ENCODE data around the gene KCNQ4. TPM values are rescaled to one million over a fixed set of nuclear protein-coding genes. Genes with fewer than 3 reads are reported as not detected.

KCNQ4 gene
- total RNA-seq, 5 donors from 2014 or later (not counting 1 experiment from before 2014, with no cell fraction given): 0.10 to 0.35 (median 0.26) TPM

GRCh38 chr1:40746344-40747090 lies 37.1 kb upstream of the KCNQ4 start:
- Mint-ChIP-seq H3K4me1 (peaks cover 19 to 36% (median 36%) of the 10 kb centered on the region in 3 donors), H3K4me3 (no peak overlapping the region), H3K9me3 (no peaks in the 10 kb centered on the region), H3K27ac (no peak overlapping the region), H3K27me3 (no peaks in the 10 kb centered on the region), H3K36me3 (peaks cover 63% of the 10 kb centered on the region)
- Histone ChIP-seq H3K4me3 (ENCODE audit: control insufficient read depth in 1 of 2, extremely low read depth in 1 of 2, low read length in 1 of 2) (no peak overlapping the region), H3K27ac (ENCODE audit: low read length) (no peak overlapping the region), H3K4me1 (ENCODE audit: control insufficient read depth in 1 of 2, extremely low read depth in 1 of 2, insufficient read depth in 2 of 2, low read length in 2 of 2) (no peaks in the 10 kb centered on the region), H3K36me3 (ENCODE audit: control insufficient read depth in 2 of 2, extremely low read depth in 1 of 2, insufficient read depth in 1 of 2, low read length in 1 of 2) (peaks cover 0 to 47% of the 10 kb centered on the region in 2 donors), H3K27me3 (replicated peaks in 1 of 2; ENCODE audit: control insufficient read depth in 2 of 2, extremely low read depth in 1 of 2, insufficient read depth in 2 of 2, low read length in 1 of 2) (no peaks in the 10 kb centered on the region), H3K9me3 (no peaks in the 10 kb centered on the region)
- ATAC-seq (replicated peaks in 1 of 4) (no peak), DNase-seq (no peak)
- no CpG with 5 or more reads among the region's 2 CpGs for WGBS (ENCODE audit: insufficient coverage)
- POLR2A ChIA-PET: interaction anchor here in 1 of 2 donors (0.5 kb wide), 1 partner anchor 9 kb away, joined by 4 read pairs; no protein-coding TSS in a partner anchor
- CTCF ChIA-PET: interaction anchor here in 1 of 2 donors (1.3 kb wide), 1 partner anchor 22 kb away, joined by 3 read pairs; no protein-coding TSS in a partner anchor

GRCh38 chr1:40748841-40749718 lies 34.5 kb upstream of the KCNQ4 start:
- Mint-ChIP-seq H3K27me3 (no peaks in the 10 kb centered on the region), H3K27ac (no peak overlapping the region), H3K4me1 (peaks cover 7 to 29% (median 24%) of the 10 kb centered on the region in 3 donors), H3K4me3 (no peak overlapping the region), H3K36me3 (peaks cover 58% of the 10 kb centered on the region), H3K9me3 (no peaks in the 10 kb centered on the region)
- Histone ChIP-seq H3K27ac (ENCODE audit: low read length) (no peak overlapping the region), H3K9me3 (no peaks in the 10 kb centered on the region), H3K27me3 (replicated peaks in 1 of 2; ENCODE audit: control insufficient read depth in 2 of 2, extremely low read depth in 1 of 2, insufficient read depth in 2 of 2, low read length in 1 of 2) (no peaks in the 10 kb centered on the region), H3K36me3 (ENCODE audit: control insufficient read depth in 2 of 2, extremely low read depth in 1 of 2, insufficient read depth in 1 of 2, low read length in 1 of 2) (peaks cover 0 to 59% of the 10 kb centered on the region in 2 donors), H3K4me1 (ENCODE audit: control insufficient read depth in 1 of 2, extremely low read depth in 1 of 2, insufficient read depth in 2 of 2, low read length in 2 of 2) (no peaks in the 10 kb centered on the region), H3K4me3 (ENCODE audit: control insufficient read depth in 1 of 2, extremely low read depth in 1 of 2, low read length in 1 of 2) (no peak overlapping the region)
- WGBS (ENCODE audit: insufficient coverage): 100% methylated on average over 1 of the region's 5 CpGs
- POLR2A ChIA-PET: no interaction called here
- CTCF ChIA-PET: interaction anchor here in 1 of 2 donors (0.6 to 1.3 kb wide), 2 partner anchors 10 to 178 kb away, joined by 3 read pairs; no protein-coding TSS in a partner anchor
- no peak for ATAC-seq (replicated peaks in 1 of 4)
- no peak for DNase-seq

DNA sequence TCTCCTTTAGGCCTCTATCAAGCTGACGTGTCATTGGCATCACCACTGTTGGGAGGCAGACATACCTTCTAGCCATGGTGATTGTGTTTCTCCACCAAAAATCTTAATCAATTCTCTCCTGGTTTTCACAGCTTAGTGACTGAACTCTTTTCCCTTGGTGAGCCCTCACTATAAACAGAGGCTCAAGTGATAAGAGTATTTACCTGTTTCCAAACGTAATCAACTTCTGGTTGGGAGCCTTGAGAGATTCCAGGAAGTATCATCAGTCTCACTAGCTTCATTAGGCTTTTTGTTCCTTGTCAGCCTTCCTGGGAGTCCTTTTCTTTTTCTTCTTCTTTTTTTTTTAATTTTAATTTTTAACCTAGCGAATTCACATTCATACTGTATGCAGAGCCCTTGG lies 33.8 kb upstream of the KCNQ4 start:
- H3K27ac Mint-ChIP-seq: no peak overlapping the region
- H3K36me3 ChIP-seq (ENCODE audit: control insufficient read depth in 2 of 2, extremely low read depth in 1 of 2, insufficient read depth in 1 of 2, low read length in 1 of 2): peaks cover 0 to 66% of the 10 kb centered on the region in 2 donors
- peaks cover 7 to 24% (median 18%) of the 10 kb centered on the region in 3 donors for H3K4me1 Mint-ChIP-seq
- ATAC-seq (replicated peaks in 1 of 4): no peak
- no peaks in the 10 kb centered on the region for H3K9me3 ChIP-seq
- peaks cover 62% of the 10 kb centered on the region for H3K36me3 Mint-ChIP-seq
- H3K27me3 ChIP-seq (replicated peaks in 1 of 2; ENCODE audit: control insufficient read depth in 2 of 2, extremely low read depth in 1 of 2, insufficient read depth in 2 of 2, low read length in 1 of 2): no peaks in the 10 kb centered on the region
- CTCF ChIA-PET: interaction anchor here in 1 of 2 donors (0.6 kb wide), 1 partner anchor 17 kb away, joined by 7 read pairs; no protein-coding TSS in a partner anchor
- H3K4me3 ChIP-seq (ENCODE audit: control insufficient read depth in 1 of 2, extremely low read depth in 1 of 2, low read length in 1 of 2): no peak overlapping the region
- no peaks in the 10 kb centered on the region for H3K27me3 Mint-ChIP-seq
- no peak overlapping the region for H3K27ac ChIP-seq (ENCODE audit: low read length)
- POLR2A ChIA-PET: interaction anchor here in 1 of 2 donors (0.6 kb wide), 1 partner anchor 580 kb away, joined by 3 read pairs; no protein-coding TSS in a partner anchor
- no peak for DNase-seq
- H3K9me3 Mint-ChIP-seq: no peaks in the 10 kb centered on the region
- no peaks in the 10 kb centered on the region for H3K4me1 ChIP-seq (ENCODE audit: control insufficient read depth in 1 of 2, extremely low read depth in 1 of 2, insufficient read depth in 2 of 2, low read length in 2 of 2)
- WGBS (ENCODE audit: insufficient coverage): 100% methylated on average over 1 of the region's 3 CpGs
- H3K4me3 Mint-ChIP-seq: no peak overlapping the region

- H3K4me3 ChIP-seq (ENCODE audit: control insufficient read depth in 1 of 2, extremely low read depth in 1 of 2, low read length in 1 of 2): no peak overlapping the region
- no peaks in the 10 kb centered on the region for H3K9me3 Mint-ChIP-seq
- H3K4me1 Mint-ChIP-seq: peaks cover 6 to 17% (median 12%) of the 10 kb centered on the region in 3 donors
- DNase-seq (no peak), ATAC-seq (replicated peaks in 1 of 4) (no peak)
- H3K27ac ChIP-seq (ENCODE audit: low read length): no peak overlapping the region
- no CpG with 5 or more reads among the region's 2 CpGs for WGBS (ENCODE audit: insufficient coverage)
- no peaks in the 10 kb centered on the region for H3K27me3 Mint-ChIP-seq
- H3K36me3 Mint-ChIP-seq: peaks cover 61% of the 10 kb centered on the region
- POLR2A ChIA-PET: interaction anchor here in 1 of 2 donors (0.6 kb wide), 2 partner anchors 21 to 581 kb away, joined by 3 to 4 read pairs; no protein-coding TSS in a partner anchor
- peaks cover 0 to 68% of the 10 kb centered on the region in 2 donors for H3K36me3 ChIP-seq (ENCODE audit: control insufficient read depth in 2 of 2, extremely low read depth in 1 of 2, insufficient read depth in 1 of 2, low read length in 1 of 2)
- no peak overlapping the region for H3K4me3 Mint-ChIP-seq
- no peaks in the 10 kb centered on the region for H3K9me3 ChIP-seq
- no peak overlapping the region for H3K27ac Mint-ChIP-seq
- H3K4me1 ChIP-seq (ENCODE audit: control insufficient read depth in 1 of 2, extremely low read depth in 1 of 2, insufficient read depth in 2 of 2, low read length in 2 of 2): no peaks in the 10 kb centered on the region
- CTCF ChIA-PET: no interaction called here
- no peaks in the 10 kb centered on the region for H3K27me3 ChIP-seq (replicated peaks in 1 of 2; ENCODE audit: control insufficient read depth in 2 of 2, extremely low read depth in 1 of 2, insufficient read depth in 2 of 2, low read length in 1 of 2)
Observed at GRCh38 chr1:40750451-40750908, 33.1 kb upstream of the KCNQ4 start.

- 80% methylated on average over 1 of the region's 4 CpGs for WGBS (ENCODE audit: insufficient coverage)
- ATAC-seq (replicated peaks in 1 of 4) (no peak), DNase-seq (no peak)
- H3K4me3 Mint-ChIP-seq: no peak overlapping the region
- H3K27me3 Mint-ChIP-seq: no peaks in the 10 kb centered on the region
- peaks cover 65% of the 10 kb centered on the region for H3K36me3 Mint-ChIP-seq
- H3K27ac ChIP-seq (ENCODE audit: low read length): no peak overlapping the region
- no peak overlapping the region for H3K27ac Mint-ChIP-seq
- no peaks in the 10 kb centered on the region for H3K9me3 Mint-ChIP-seq
- H3K27me3 ChIP-seq (replicated peaks in 1 of 2; ENCODE audit: control insufficient read depth in 2 of 2, extremely low read depth in 1 of 2, insufficient read depth in 2 of 2, low read length in 1 of 2): no peaks in the 10 kb centered on the region
- no peak overlapping the region for H3K4me3 ChIP-seq (ENCODE audit: control insufficient read depth in 1 of 2, extremely low read depth in 1 of 2, low read length in 1 of 2)
- peaks cover 0 to 82% of the 10 kb centered on the region in 2 donors for H3K36me3 ChIP-seq (ENCODE audit: control insufficient read depth in 2 of 2, extremely low read depth in 1 of 2, insufficient read depth in 1 of 2, low read length in 1 of 2)
- ChIA-PET CTCF (no interaction called here), POLR2A (no interaction called here)
- peaks cover 0 to 6% (median 5%) of the 10 kb centered on the region in 3 donors for H3K4me1 Mint-ChIP-seq
- no peaks in the 10 kb centered on the region for H3K9me3 ChIP-seq
- no peaks in the 10 kb centered on the region for H3K4me1 ChIP-seq (ENCODE audit: control insufficient read depth in 1 of 2, extremely low read depth in 1 of 2, insufficient read depth in 2 of 2, low read length in 2 of 2)
Observed at GRCh38 chr1:40751802-40752201, 31.8 kb upstream of the KCNQ4 start.

Measured in T-cell (primary cell).